Right renal pelvis (tissue), 4 donors: Measurements from ENCODE around the gene PTPA. TPM values are rescaled to one million over a fixed set of nuclear protein-coding genes. Genes with fewer than 3 reads are reported as not detected.
"Not testable (repeated sequence)": the region's sequence is repeated elsewhere in the genome, so short reads cannot be mapped to it uniquely, and the experiment has no call there.

Experiments used
- DNase-seq, 4 donors: peaks; one replicate each; pipeline ENCODE4 v3.0.0-alpha.2; 2013; ENCODE audit warnings: low read depth in 4 of 4, low spot score in 3 of 4, missing footprints in 1 of 4
- polyA plus RNA-seq, 4 donors: library from polyadenylated mRNA; unstranded; fragments of 120-200 nt; gene quantifications; one replicate each; pipeline ENCODE4 v1.2.1, GENCODE V29; 2013; ENCODE audit not compliant: insufficient read length in 4 of 4

PTPA gene
- polyA plus RNA-seq, 4 donors = 99.2 to 131 (median 117) TPM

DNA sequence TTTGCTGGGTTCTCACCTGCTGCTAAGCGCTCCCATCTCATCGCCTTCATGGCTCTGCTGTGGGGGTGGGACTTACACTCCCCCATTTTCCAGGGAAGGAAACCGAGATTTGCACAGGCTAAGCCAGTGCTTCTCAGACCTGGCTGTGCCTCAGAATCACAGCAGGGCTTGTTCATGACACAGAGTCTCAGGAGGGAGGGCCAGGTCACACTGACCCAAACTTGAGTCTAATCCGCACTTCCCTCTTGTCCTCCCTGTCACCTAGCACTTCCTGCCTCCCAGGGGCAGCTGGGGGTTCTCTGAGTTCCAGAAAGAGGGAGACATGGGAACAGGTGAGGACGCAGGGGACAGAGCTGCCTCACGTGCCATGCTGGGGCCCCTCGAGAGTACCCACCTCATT lies 82.4 kb downstream of the PTPA start:
- DNase-seq = no peak

DNA sequence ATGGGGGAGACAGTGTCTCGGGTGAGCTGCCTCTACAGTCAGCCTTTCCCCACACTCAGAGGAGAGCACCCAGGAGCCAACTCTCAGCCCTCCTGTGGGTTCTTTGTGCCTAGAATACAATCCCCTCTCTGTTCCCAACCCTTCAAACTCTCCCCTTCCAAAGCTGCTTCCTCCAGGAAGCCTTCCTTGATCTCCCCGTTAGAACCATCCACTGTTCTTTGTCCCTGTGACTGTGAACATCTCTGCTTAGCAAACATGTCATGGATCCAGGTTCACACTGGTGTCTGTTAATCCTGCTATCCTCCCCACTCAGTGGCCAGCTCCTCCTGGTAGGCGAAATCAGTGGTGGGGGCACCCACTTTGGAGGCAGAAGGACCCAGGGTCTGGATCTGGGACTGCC lies 83.0 kb downstream of the PTPA start:
- DNase-seq = no peak

DNA sequence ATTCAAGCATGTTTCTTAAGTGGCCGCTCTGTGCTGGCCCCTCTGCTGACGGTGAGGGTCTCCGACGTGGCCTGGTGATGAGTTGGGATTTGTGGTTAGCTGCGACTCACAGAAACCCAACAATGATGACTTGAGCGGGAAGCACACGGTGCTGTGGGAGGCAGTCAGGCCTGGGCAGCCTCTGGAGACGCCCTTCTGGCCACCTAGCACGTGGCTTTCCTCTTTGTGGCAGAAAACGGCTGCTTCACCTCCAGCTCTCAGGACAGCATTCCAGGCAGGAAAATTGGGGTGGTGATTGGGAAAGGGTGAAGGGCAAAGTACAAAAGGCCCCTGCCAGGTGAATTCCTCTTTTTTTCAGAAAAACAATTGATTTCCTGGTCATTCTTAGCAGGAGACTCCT lies 84.4 kb downstream of the PTPA start:
- DNase-seq = no peak

DNA sequence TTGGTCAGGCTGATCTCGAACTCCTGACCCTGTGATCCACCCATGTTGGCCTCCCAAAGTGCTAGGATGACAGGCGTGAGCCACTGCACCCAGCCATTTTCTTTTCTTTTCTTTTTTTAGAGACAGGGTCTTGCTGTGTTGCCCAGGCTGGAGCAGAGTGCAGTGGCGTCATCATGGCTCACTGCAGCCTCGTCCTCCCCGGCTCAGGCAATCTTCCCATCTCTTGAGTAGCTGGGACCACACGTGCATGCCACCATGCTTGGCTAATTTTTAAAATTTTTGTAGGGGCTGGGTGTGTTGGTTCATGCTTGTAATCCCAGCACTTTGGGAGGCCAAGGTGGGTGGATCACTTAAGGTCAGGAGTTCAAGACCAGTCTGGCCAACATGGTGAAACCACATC lies 85.8 kb downstream of the PTPA start:
- DNase-seq = not testable (repeated sequence)

DNA sequence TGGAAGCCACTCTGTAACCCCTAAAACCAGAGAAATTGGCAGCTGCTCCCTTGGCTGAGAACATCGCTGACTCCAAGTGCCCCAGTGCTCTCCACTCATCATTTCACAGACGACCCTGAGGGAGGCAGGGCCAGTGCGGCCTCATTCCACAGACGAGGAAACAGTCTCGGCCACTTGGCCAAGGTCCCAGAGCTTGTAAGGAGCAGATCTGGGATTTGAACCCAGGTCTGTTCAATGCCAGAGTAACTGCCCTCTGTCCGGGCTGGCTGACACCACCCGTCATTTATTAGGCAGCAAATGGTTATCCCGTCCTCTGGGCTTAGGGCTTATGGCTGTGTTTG lies 86.7 kb downstream of the PTPA start:
- DNase-seq = no peak

Other genes starting within 250 kb of the PTPA start
- 10 to 100 TPM; 21.6 to 23.6 (median 22.5) TPM for gene KYAT1, start 229.5 kb upstream of the PTPA start, polyA plus RNA-seq
- gene LRRC8A, start 229.3 kb upstream of the PTPA start, polyA plus RNA-seq = 10 to 100 TPM; 29.5 to 34.3 (median 30.6) TPM
- 10 to 100 TPM; 58.8 to 61.6 (median 59.6) TPM for gene PHYHD1, start 190.4 kb upstream of the PTPA start, polyA plus RNA-seq
- gene DOLK, start 163.8 kb upstream of the PTPA start, polyA plus RNA-seq = 10 to 100 TPM; 16.0 to 18.6 (median 17.5) TPM
- gene NUP188, start 163.7 kb upstream of the PTPA start, polyA plus RNA-seq = 10 to 100 TPM; 38.9 to 41.8 (median 40.2) TPM
- gene SH3GLB2, start 83.1 kb upstream of the PTPA start, polyA plus RNA-seq = 100 to 1,000 TPM; 102 to 144 (median 121) TPM
- gene MIGA2, start 74.8 kb upstream of the PTPA start, polyA plus RNA-seq = 10 to 100 TPM; 17.9 to 23.4 (median 19.1) TPM
- gene DOLPP1, start 30.3 kb upstream of the PTPA start, polyA plus RNA-seq = 10 to 100 TPM; 19.8 to 24.1 (median 21.6) TPM
- 10 to 100 TPM; 37.8 to 52.5 (median 41.4) TPM for gene CRAT, start 622 bp upstream of the PTPA start, polyA plus RNA-seq
- 10 to 100 TPM in 3 of 4 donors, 1 to 10 TPM in 1; 9.0 to 16.6 (median 11.2) TPM for gene IER5L, start 66.8 kb downstream of the PTPA start, polyA plus RNA-seq